GM12874 (cell line): ENCODE results near the gene SUSD4.

Experiments used
- TF ChIP-seq, protein P1 (sequence below): IDR thresholded peaks from 2 replicates; pipeline ENCODE4 v1.5.1; 2011; ENCODE audit warnings: low read depth, mild to moderate bottlenecking, control low read depth, low read length, moderate library complexity; ENCODE audit not compliant: insufficient read depth

The SUSD4 gene, protein sequence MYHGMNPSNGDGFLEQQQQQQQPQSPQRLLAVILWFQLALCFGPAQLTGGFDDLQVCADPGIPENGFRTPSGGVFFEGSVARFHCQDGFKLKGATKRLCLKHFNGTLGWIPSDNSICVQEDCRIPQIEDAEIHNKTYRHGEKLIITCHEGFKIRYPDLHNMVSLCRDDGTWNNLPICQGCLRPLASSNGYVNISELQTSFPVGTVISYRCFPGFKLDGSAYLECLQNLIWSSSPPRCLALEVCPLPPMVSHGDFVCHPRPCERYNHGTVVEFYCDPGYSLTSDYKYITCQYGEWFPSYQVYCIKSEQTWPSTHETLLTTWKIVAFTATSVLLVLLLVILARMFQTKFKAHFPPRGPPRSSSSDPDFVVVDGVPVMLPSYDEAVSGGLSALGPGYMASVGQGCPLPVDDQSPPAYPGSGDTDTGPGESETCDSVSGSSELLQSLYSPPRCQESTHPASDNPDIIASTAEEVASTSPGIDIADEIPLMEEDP

DNA sequence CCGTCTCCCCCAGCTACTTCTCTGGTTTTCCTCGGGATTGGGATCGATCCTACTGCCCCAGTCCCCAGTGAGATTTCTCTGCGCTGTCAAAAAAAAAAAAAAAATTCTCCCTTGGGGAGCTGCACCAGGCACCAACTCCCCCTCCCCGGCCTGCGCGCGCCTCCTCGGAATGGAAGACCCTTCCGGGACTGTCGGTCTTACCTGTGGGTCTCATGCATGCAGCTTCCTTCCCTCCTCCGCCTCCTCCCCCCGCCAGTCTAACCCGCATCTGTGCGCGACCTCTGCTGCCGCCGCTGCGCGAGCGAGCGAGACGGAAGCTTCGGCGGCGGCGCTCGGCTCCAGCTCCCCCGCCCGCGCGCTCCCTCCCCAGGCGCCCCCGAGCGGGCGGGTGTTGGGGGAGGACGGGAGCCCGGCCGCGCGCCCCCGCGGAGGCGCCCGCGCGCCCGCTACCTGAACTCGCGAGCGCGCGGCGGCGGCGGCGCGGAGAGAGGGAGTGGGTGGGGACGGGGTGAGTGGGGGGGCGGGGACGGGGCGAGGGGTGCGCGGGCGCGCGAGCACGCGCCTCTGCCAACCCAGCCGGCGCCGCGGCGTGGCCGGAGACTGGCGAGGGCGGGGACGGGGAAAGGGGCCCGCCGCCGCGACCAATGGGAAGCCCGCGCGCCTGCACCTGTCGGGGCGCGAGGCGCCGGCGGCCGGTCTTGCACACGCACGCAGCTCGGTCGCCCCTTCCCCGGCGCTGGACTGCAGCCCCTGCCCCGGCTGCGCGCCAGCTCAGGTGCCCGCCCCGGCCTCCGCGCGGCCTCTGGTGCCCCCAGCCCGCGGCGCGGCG, at the start of gene SUSD4:
TSS of gene SUSD4 (minus strand) at position 321 of the 829 bp plus-strand sequence. CDS start 751 bp downstream, outside the sequence.
- TF ChIP-seq, protein P1, sequence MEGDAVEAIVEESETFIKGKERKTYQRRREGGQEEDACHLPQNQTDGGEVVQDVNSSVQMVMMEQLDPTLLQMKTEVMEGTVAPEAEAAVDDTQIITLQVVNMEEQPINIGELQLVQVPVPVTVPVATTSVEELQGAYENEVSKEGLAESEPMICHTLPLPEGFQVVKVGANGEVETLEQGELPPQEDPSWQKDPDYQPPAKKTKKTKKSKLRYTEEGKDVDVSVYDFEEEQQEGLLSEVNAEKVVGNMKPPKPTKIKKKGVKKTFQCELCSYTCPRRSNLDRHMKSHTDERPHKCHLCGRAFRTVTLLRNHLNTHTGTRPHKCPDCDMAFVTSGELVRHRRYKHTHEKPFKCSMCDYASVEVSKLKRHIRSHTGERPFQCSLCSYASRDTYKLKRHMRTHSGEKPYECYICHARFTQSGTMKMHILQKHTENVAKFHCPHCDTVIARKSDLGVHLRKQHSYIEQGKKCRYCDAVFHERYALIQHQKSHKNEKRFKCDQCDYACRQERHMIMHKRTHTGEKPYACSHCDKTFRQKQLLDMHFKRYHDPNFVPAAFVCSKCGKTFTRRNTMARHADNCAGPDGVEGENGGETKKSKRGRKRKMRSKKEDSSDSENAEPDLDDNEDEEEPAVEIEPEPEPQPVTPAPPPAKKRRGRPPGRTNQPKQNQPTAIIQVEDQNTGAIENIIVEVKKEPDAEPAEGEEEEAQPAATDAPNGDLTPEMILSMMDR: no peak

DNA sequence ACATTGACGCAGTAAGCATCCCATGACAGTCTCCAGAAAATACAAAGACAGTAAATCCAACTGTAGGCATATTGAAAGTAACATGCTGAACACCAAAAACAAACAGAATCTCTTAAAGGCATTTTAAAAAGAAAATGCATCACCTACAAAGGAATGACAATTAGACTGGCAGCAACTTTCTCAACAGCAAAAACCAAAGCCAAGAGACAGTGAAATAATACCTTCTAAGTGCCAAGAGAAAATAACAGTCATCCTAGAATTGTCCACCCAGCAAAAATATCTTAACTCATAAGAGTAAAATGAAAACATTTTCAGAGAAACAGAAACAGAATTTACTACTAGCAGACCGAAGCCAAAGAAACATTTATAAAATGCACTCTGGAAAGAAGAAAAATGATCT, 49.2 kb upstream of the SUSD4 start:
- TF ChIP-seq, protein P1: no peak

DNA sequence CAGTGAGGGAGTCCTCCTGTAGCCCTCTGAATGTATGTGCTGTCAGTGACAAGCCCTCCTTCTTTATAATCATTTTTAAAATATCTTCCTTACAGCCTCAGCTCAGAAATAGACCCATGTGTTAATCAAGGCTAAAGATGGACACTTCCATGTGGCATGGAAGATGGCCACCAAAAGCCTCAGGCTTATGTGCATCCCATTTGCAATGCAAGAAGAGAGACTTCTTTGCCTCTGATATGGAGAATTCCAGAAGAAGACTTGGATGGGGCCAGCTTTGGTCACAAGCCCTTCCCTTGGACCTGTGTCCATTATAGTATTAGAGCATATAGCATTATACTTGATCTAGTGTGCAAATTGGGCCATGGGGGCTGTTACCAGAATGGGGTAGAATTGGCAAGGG, 47.7 kb upstream of the SUSD4 start:
- TF ChIP-seq, protein P1: no peak

DNA sequence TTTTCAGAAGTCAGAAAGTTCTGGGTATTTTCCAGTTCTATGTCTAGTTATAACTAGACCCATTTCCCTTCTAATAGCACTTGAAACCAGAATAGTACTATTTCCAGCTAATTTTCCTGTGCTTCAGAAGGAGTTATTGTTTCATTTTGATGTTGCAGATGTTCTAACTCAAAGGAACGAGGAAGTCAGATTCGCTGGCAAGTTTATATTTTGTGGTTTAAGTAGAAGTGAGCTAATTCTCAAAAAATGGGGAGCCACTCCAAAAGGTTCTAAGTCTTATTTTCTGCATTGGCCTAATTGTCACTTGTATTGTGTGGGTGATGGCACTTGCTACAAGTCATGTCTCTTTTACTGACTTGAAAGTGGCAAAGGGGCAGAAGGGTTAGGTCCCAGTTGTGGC, 47.3 kb upstream of the SUSD4 start:
- TF ChIP-seq, protein P1: no peak

DNA sequence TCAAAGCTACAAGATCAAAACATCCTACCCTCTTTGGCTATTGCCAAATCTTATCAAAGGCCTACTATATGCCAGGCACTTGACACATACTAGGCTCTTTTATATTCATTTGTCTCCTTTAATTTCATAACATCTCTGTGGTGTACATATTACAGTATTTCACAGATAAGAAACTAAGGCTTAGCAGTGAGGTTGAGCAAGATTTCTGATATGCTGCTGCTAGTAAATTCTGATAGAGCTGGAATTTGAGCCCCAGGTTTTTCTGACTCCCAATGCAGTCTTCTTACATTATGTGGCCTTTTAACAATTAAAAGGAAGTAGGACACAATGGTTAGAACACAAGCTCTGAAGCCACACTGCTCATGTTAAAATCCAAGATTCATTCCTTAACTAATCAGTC, 46.1 kb upstream of the SUSD4 start:
- TF ChIP-seq, protein P1: no peak

DNA sequence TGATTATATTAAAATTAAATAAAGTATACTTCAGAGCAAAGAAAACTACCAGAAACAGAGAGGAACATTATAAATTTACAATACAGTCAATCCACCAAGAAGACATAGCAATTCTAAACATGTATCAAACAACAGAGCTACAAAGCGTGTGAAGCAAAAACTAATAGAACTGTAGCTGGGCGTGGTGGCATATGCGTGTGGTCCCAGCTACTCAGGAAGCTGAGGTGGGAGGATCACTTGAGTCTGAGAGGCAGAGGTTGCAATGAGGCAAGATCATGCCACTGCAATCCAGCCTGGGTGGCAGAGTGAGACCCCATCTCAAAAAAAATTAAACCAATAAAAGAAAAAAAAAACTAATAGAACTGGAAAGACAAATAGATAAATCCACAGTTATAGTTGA, 41.5 kb upstream of the SUSD4 start:
- TF ChIP-seq, protein P1: no peak

DNA sequence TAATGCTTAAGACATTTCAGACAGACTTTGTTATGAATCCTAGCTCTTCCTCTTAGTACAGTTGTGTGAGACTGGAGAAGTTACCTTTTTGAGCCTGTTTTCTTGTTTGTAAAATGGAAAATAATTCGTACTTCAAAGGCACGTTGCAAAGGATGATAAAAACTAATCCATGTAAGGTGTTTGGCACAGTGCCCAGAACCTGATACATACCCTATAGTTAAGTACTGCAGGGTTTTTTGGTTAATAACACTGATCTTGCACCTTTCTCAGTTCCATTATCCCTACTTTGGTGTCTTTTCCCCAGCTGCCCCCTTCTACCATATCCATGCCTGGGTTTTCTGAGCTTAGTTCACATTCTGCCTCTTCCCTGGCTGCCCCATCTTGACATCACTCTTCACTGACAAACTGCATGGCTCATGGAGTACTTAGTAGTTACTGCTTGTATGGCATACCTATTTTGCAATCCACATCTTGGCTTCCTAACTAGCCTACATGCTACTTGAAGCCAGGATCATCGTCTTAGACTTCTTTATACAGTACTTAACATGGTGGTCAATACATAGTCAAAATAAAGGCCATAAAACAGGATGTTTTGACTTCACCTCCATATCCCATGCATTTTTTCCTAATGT, 39.3 kb upstream of the SUSD4 start:
- TF ChIP-seq, protein P1: no peak
